ENCODE results near the gene FGFBP1.

The FGFBP1 gene

GRCh38 chr4:15898902-15899301 lies 39.6 kb downstream of the FGFBP1 start:
- no peak overlapping the region for H3K4me3 ChIP-seq (ENCODE audit: low read depth, low read length)
- TF ChIP-seq POLR2A (IDR thresholded peaks at IDR 0.05; ENCODE audit: extremely low read depth, insufficient read length) (no peak), MYC (IDR thresholded peaks at IDR 0.05; ENCODE audit: low read depth, low read length) (no peak), MAX (IDR thresholded peaks at IDR 0.05; ENCODE audit: low read depth, low read length) (no peak)
- TF ChIP-seq, protein P1, sequence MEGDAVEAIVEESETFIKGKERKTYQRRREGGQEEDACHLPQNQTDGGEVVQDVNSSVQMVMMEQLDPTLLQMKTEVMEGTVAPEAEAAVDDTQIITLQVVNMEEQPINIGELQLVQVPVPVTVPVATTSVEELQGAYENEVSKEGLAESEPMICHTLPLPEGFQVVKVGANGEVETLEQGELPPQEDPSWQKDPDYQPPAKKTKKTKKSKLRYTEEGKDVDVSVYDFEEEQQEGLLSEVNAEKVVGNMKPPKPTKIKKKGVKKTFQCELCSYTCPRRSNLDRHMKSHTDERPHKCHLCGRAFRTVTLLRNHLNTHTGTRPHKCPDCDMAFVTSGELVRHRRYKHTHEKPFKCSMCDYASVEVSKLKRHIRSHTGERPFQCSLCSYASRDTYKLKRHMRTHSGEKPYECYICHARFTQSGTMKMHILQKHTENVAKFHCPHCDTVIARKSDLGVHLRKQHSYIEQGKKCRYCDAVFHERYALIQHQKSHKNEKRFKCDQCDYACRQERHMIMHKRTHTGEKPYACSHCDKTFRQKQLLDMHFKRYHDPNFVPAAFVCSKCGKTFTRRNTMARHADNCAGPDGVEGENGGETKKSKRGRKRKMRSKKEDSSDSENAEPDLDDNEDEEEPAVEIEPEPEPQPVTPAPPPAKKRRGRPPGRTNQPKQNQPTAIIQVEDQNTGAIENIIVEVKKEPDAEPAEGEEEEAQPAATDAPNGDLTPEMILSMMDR (IDR thresholded peaks at IDR 0.05; ENCODE audit: low read depth, low read length), result no peak
- DNase-seq (ENCODE audit: low read depth), result no peak

GRCh38 chr4:15897577-15897976 lies 41.0 kb downstream of the FGFBP1 start:
- no peak for TF ChIP-seq MYC (IDR thresholded peaks at IDR 0.05; ENCODE audit: low read depth, low read length)
- TF ChIP-seq MAX (IDR thresholded peaks at IDR 0.05; ENCODE audit: low read depth, low read length), result no peak
- TF ChIP-seq, protein P1 (IDR thresholded peaks at IDR 0.05; ENCODE audit: low read depth, low read length), result no peak
- DNase-seq (ENCODE audit: low read depth), result no peak
- no peak overlapping the region for H3K4me3 ChIP-seq (ENCODE audit: low read depth, low read length)

DNA sequence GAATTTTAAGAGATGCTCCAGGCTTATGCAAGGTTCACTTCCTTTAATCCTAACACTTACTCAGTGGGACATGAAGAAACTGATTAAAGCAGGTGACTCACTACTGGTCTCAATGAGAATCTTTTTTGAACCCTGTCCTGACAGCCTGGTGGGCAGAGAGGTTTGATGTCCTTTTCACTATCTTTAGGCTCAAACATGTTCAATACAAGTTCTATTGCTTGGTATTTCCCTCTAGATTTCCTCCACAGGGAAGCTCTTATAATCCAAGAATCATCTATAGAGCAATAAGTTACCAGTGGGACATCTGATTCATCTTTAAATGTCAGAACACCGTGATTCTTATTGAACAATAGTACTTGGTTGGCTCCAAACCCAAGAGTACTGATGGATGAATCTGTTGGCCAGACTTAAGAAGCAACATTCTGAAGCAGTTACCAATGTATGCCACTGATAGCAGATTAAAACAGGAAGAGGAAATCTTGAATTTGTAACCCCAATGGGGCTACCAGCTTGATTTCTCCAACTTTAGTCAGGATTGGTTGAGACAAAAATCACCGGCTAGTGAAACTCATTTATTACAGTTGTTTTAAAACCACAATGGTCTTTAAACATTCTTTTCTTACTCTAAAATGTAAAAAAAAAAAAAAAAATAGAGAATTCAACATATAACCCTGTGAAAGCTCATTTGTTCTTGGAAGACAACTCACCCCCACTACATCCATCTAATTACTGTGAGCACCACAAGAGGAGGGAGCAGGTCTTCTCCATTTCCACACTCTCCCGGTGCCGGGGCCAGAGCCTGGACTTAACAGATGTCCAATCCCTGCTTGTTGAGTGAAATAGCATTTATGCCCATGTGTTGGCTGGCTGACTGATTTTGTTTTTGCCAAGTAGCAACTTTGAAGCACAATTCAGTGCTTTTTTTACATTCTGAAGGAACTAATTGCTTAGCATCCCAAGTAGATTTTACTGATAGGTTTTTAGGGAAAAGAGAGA lies 43.3 kb downstream of the FGFBP1 start:
- no peak for DNase-seq (ENCODE audit: low read depth)
- TF ChIP-seq POLR2A (IDR thresholded peaks at IDR 0.05; ENCODE audit: extremely low read depth, insufficient read length), result no peak
- TF ChIP-seq MAX (IDR thresholded peaks at IDR 0.05; ENCODE audit: low read depth, low read length), result no peak
- TF ChIP-seq, protein P1 (IDR thresholded peaks at IDR 0.05; ENCODE audit: low read depth, low read length), result no peak
- no peak for TF ChIP-seq MYC (IDR thresholded peaks at IDR 0.05; ENCODE audit: low read depth, low read length)
- no peak overlapping the region for H3K4me3 ChIP-seq (ENCODE audit: low read depth, low read length)

DNA sequence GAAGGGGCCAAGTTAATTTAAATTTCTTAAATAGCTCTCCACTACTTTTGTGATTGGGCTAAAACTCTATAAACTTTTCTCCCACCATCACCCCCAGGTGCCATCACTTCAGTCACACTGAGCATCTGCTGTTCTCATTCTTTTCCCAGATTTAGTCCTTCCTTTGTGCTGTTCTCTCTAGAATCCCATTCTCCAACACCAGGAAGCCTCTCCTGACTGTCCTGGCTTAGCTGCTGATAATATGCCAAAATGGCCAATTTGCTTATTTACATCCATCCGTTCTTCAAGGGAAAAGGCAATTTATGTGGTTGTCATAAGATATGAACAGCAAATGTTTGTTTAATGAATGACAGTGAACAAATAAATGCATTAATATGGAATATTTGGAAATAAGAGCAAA lies 44.1 kb downstream of the FGFBP1 start:
- TF ChIP-seq POLR2A (IDR thresholded peaks at IDR 0.05; ENCODE audit: extremely low read depth, insufficient read length) (no peak), MAX (IDR thresholded peaks at IDR 0.05; ENCODE audit: low read depth, low read length) (no peak), MYC (IDR thresholded peaks at IDR 0.05; ENCODE audit: low read depth, low read length) (no peak)
- TF ChIP-seq, protein P1 (IDR thresholded peaks at IDR 0.05; ENCODE audit: low read depth, low read length), result no peak
- DNase-seq (ENCODE audit: low read depth), result no peak
- no peak overlapping the region for H3K4me3 ChIP-seq (ENCODE audit: low read depth, low read length)

GRCh38 chr4:15893962-15894361 lies 44.6 kb downstream of the FGFBP1 start:
- no peak for TF ChIP-seq POLR2A (IDR thresholded peaks at IDR 0.05; ENCODE audit: extremely low read depth, insufficient read length)
- TF ChIP-seq, protein P1 (IDR thresholded peaks at IDR 0.05; ENCODE audit: low read depth, low read length), result no peak
- no peak for TF ChIP-seq MAX (IDR thresholded peaks at IDR 0.05; ENCODE audit: low read depth, low read length)
- no peak for TF ChIP-seq MYC (IDR thresholded peaks at IDR 0.05; ENCODE audit: low read depth, low read length)
- no peak for DNase-seq (ENCODE audit: low read depth)
- no peak overlapping the region for H3K4me3 ChIP-seq (ENCODE audit: low read depth, low read length)

Data from NB4 (cell line).